ENCODE data around the gene CMC1.
"Not testable (repeated sequence)": the region's sequence is repeated elsewhere in the genome, so short reads cannot be mapped to it uniquely, and the experiment has no call there.

CMC1 gene, protein sequence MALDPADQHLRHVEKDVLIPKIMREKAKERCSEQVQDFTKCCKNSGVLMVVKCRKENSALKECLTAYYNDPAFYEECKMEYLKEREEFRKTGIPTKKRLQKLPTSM

DNA sequence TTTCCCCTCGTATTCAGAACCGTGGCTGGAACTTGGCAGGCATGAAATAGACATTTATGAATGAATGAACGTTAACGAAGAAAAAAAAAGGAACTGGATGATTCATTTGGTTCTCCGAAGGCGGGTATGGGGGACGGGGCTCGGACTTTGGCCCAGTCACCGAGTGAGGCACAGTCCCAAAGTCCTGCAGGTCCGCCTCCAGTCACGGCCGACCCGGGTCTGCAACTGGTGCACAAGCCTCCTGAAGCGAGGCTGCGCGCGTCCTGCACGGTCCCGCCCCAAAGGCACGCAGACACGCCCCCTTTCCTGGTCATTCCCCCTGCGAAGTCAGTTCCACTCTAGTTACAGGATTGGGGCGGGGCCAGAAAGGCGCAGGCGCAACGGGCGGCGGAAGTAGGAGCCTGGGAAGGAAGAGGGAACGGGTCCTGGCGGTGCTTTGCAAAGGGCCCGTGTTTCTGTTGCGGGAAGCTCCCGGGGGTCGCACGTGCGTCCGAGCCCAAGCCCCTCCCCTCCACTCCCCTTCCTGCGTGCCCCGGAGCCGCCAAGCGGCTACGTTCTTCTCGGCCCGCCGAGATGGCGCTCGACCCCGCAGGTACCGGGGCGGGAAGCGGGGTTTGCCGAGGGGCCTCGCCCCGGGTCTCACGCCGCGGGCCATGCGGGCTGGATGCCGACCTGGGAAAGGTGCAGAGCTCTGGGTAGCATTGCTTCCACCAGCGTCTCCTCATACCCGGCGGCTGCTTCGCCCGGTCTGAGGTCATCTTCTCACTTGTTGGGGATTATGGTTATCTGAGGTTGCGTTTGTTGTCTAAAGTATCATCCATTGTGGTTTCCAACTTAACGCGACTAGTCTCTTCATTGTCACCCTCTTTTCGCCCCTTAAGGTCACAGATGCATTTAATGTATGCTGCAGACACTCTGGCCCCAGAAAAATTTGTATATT is at the start of gene CMC1:
TSS of gene CMC1 (plus strand) at position 399 of the 940 bp plus-strand sequence. CDS start at position 574, 175 bp downstream.
- in situ Hi-C loops (cut with HindIII; ENCODE audit: low sequenced_read_pairs) = no loop called here

DNA sequence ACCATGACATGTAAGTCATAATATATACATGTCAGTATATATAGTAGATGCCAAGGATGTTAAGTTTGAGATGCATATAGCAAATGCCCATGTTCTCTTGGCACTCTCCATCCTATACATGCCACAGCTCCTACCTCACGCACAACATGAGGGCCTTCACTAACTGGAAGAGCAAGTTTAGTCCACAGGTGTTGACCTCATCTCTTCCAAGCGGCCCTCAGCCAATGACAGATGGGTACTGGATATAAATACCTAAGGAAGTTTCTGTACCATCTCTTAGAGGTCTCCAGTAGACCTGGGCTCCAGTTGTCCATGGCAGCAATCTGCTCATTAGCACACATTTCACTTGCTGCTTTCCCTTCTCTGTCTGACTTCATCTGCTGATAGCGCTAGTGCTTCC is 43.3 kb upstream of the CMC1 start:
- in situ Hi-C loops (cut with HindIII; ENCODE audit: low sequenced_read_pairs) = no loop called here

DNA sequence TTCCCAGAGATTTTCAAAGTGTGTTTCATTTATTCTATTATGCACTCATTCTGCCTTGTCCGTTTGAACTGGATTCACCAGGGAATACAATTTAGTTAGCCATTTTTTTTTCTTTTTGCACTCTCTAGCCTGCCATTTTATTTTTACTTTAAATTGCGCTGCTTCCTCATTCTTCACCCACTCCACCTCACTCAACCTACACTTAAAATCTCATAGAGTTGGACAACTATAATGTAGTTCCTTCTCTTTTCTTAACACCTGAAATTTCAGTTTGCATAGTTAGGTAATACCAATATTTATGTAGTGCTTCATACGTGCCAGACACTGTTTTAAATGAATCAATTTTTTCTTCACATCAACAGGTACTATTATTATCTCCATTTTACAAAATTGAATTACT is 42.4 kb upstream of the CMC1 start:
- in situ Hi-C loops (cut with HindIII; ENCODE audit: low sequenced_read_pairs) = no loop called here

DNA sequence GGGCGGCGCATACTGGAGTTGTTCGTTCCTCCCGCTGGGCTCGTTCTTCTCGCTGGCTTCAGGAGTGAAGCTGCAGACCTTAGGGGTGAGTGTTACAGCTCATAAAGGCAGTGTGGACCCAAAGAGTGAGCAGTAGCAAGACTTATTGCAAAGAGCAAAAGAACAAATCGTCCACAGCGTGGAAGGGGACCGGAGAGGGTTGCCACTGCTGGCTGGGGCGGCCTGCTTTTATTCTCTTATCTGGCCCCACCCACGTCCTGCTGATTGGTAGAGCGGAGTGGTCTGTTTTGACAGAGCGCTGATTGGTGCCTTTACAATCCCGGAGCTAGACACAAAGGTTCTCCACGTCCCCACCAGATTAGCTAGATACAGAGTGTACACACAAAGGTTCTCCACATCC is 41.8 kb upstream of the CMC1 start:
- in situ Hi-C loops (cut with HindIII; ENCODE audit: low sequenced_read_pairs) = not testable (repeated sequence)

DNA sequence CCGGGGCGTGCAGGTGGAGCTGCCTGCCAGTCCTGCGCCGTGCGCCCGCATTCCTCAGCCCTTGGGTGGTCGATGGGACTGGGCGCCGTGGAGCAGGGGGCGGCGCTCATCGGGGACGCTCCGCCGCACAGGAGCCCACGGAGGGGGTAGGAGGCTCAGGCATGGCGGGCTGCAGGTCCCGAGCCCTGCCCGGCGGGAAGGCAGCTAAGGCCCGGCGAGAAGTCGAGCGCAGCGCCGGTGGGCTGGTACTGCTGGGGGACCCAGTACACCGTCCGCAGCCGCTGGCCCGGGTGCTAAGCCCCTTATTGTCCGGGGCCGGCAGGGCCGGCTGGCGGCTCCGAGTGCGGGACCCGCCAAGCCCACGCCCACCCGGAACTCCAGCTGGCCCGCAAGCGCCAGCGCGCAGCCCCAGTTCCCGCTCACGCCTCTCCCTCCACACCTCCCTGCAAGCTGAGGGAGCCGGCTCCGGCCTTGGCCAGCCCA is 41.0 kb upstream of the CMC1 start:
- in situ Hi-C loops (cut with HindIII; ENCODE audit: low sequenced_read_pairs) = not testable (repeated sequence)

DNA sequence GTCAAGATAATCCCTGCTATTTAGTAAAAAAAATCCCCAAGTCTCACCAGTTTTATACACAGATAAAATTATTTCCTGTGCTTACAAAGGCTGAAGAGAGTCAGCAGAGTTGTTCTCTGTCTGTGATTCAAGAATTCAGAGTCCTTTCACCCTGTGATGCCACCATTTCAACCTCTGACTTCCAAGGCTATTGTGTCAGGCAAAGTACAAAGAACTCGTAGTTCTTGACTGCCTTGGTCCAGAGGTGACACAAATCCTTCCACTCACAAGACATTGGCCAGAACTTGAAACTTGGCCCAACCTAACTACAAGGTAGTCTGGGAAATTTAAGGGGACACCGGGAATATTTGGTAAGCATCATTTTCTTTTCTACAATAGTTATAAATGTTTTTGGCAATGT is 34.9 kb upstream of the CMC1 start:
- in situ Hi-C loops (cut with HindIII; ENCODE audit: low sequenced_read_pairs) = no loop called here

DNA sequence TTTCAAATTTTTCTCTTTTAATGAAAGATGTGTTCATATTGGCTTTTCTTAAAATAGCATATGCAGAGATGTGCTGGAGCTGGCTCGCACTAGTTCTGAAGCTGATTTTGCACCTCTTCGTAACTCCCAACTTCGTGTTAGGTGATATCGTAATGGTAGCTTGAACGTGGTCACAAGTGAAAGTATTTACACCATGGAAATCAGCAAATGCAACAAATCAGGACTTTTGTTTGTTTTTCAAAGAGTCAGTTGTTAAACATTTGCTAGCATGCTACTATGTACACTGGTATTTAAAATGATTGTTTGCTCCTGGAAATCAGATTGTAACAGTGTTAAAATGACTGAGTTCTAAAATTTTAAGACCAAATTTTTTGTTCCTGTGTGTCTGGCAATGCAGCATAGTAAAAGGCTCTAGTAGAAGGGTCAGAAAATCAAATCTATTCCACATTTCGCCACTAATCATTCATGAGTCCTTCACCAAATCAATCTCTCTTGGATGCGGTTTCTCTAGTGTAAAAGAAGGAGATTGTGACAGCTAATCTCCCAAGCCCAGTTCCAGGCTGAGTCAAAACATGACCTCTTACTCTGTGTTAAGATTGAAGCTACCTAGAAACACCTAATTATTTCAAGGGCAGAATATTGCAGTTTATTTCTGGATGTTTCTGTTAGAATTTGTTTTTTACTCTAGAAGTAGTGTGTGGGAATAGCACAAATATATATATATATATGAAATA is 34.3 kb upstream of the CMC1 start:
- in situ Hi-C loops (cut with HindIII; ENCODE audit: low sequenced_read_pairs) = no loop called here

DNA sequence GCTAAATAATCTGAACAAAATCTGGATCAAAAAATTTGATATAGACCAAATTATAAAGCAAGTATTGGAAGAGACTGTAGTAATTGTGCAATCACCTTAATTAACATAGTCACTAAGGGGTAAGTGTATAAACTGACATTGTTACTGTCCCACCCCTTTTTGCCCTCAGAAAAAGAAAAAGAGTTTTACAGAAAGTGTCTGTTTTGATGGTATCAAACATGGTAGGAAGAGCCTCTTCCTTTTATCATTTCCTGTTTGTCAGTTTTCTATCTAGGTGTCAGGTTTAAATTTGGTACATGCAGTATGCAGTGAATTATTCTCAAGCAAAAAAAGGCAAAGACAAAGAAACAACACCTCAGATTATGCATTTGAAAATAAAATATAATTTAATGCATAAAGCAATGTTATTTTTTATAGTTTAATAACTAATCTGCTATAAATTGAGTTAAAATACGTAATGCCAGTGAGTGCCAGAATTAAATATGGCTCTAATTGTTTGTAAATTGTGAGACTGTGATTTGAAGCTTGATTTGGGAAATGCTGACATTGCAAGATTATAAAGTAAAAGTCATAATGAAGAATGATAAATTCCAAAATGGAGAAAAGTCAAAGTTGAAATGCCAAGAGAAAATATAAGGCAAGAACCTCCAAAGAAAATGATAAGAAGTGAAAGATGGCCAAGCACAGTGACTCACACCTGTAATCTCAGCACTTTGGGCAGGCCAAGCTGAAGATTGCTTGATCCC is 30.3 kb upstream of the CMC1 start:
- in situ Hi-C loops (cut with HindIII; ENCODE audit: low sequenced_read_pairs) = no loop called here

DNA sequence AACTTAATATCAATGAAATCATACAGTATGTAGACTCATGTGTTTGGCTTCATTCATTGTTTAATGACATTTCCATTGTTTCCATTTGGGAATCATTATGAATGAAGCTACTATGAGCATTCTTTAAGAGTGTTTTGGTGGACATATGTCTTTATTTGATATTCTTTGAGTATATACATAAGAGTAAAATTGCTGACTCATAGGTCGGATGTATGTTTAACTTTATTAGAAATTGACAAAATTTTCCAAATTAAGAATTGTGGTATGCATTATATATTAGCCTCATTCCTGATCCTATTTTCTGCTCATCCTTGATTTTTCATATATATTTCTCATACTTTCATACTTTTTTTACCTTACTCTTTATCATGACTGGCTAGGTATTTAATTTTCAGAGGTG is 28.7 kb upstream of the CMC1 start:
- in situ Hi-C loops (cut with HindIII; ENCODE audit: low sequenced_read_pairs) = no loop called here

DNA sequence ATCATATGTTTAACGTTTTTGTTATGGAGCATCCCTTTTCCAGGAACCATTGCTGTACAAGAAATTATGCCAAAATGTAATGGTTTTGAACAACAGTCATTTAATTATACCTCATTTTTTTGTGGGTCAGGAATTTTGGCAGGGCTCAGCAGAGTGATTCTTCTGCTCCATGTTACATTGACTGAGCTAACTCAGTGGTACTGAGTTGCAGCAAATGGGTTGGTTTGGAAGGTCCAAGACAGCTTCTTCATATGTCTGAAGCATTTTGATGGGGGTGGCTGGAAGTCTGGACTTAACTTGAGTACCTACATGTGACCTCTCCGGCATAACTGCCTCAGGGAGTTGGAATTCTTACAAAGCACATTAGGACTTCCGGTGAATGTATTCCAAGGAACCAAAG is 26.0 kb upstream of the CMC1 start:
- in situ Hi-C loops (cut with HindIII; ENCODE audit: low sequenced_read_pairs) = no loop called here

DNA sequence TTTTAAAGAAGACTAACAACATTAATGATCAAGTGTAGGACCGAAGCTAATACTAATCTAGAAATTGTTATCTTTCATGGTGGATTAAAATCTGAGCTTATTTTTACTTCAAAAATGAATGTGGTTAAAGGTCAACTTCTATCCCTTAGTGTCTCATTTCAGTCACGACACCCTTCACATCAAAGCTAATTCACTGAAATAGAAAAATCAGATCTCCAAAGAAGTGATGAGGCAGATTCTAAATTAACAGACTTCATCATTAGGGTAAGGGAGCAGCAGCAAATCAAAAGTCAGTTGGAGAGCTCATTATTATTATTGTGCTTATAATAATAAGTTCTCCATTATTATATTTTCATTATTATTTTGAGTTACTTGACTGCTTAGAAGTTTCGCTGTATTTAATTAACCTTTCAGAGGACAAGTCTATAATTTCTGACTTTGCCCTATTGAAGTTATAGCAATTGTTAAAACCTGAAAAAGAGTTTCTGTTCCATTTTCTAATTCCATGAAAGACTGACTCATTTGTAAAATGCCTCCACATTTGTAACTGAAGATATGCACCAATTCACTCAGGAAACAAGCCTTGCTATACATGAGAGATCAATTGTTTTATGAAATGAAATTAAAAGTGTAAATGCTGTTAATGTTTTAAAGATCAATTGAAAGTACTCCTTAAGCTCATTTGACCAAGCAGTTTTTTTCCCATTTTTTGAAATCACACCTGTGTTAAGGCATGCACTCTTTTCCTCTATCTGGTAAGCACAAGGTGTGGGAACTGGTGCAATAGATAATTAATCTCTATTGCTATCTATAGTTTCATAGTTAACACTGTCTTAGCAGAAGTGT is 23.1 kb upstream of the CMC1 start:
- in situ Hi-C loops (cut with HindIII; ENCODE audit: low sequenced_read_pairs) = no loop called here

DNA sequence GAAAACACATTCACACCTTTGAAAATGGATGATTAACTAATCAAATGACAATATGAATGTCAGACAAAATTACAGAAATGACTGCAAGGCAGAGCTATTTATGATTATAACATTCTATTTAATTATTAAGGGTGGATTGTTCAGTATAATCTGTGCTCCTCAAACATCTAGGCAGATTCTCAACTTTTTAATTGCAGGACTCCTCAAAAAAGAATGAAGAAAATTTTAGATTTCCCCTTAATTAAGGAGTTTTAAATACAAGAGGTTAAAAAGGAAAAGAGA is 22.6 kb upstream of the CMC1 start:
- in situ Hi-C loops (cut with HindIII; ENCODE audit: low sequenced_read_pairs) = no loop called here

DNA sequence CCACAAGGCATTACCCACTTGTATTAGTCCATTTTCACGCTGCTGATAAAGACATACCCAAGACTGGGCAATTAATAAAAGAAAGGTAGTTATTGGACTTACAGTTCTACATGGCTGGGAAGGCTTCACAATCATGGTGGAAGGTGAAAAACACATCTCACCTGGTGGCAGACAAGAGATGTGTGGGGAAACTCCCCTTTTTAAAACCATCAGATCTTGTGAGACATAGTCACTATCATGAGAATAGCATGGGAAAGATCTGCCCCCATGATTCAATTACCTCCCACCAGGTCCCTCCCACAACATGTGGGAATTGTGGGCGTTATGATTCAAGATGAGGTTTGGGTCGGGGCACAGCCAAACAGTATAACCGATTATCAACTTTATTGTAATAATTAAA is 17.0 kb upstream of the CMC1 start:
- in situ Hi-C loops (cut with HindIII; ENCODE audit: low sequenced_read_pairs) = no loop called here

DNA sequence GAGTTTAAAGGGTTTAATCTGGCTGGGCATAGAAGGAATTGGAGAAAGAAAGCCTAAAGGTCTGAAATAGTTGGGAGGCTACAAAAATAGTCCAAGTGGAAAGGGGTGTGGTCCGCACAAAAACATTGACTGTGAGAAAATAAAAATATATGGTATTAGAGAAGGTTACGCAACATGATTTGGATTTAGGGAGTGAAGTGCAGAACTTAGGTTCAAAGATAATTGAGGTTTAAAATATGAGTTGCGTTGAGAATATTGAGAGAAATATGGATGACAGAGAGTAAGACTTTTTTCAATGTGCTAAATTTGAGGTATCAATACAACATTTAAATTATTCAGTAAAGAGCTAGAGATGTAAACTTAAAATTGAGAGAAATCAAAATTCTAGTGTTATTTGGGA is 15.4 kb upstream of the CMC1 start:
- in situ Hi-C loops (cut with HindIII; ENCODE audit: low sequenced_read_pairs) = no loop called here

DNA sequence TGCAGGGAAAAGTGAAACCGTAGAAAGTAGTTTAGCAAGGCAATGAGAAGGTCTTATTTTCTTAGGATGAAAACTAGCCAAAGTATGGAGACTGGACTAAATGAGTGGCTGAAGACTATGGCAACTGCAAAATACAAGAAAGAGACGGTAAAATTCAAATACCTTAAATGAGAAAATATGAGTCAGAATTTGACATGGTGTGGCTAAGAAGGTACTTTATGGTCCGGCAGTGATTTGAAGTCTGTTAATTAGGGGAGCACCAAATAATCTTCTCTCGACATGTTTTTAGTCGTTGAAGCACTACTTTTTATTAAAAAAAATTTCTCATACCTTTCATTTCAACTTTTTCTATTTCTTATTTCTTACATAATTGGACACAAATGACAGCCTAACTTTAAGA is 12.8 kb upstream of the CMC1 start:
- in situ Hi-C loops (cut with HindIII; ENCODE audit: low sequenced_read_pairs) = no loop called here

DNA sequence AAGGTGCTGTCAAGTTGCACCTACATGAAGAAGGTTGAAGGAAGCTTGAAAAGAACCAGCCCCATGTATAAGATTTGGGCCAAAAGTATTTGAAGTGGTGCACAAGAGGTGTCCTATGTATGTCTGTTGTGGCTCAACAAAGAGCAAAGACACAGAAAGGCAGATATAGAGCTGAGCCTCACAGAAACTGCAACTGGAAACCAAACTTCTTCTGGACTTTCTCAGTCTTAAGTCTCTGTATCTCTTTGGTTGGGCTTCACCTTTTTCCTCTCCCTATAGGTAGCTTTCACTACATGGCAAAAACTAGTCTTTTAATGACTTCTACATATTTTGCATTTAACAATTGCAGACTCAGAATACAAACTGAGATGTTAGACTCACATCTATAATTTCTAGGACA is 8.8 kb upstream of the CMC1 start:
- in situ Hi-C loops (cut with HindIII; ENCODE audit: low sequenced_read_pairs) = loop anchor here (5.0 kb wide), 1 partner anchor 65 kb away; no protein-coding TSS in a partner anchor

DNA sequence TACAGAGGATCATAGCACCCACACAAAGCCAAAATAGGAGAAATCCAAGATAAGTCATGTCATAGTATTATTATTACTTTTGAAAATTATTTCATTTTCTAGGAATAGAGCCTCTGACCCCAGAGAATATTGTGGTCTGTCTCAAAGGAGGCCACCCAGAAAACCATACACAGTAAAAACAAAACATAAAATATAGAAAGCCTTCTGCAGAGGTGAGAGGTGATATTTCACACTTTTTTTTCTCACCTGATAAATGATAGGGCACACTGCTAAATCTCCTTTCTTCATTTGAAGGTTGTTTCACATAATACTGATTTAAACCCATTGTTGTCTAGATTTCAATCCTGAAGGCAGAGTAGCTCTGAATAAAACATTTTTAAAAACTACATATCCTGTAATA is 7.0 kb upstream of the CMC1 start:
- in situ Hi-C loops (cut with HindIII; ENCODE audit: low sequenced_read_pairs) = loop anchor here (5.0 kb wide), 1 partner anchor 67 kb away; no protein-coding TSS in a partner anchor

DNA sequence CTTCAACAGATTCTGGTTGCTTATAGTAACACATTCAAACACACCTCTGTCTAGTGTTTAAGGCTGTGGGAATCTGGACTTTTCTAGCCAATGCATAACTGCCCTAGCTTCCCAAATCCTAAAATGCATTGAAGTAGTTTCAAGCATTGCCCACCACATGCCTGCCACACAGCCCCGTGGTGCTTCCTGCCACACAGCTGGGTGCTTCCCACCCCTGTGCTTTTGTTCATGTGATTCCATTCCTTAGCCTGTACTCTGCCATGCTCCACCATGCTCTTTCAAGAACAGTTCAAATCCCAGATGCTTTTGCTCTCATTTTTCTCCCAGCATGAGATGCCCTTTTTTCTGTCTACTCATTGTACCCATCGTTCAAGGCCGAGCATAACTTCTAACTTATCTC is 2.3 kb upstream of the CMC1 start:
- in situ Hi-C loops (cut with HindIII; ENCODE audit: low sequenced_read_pairs) = no loop called here

DNA sequence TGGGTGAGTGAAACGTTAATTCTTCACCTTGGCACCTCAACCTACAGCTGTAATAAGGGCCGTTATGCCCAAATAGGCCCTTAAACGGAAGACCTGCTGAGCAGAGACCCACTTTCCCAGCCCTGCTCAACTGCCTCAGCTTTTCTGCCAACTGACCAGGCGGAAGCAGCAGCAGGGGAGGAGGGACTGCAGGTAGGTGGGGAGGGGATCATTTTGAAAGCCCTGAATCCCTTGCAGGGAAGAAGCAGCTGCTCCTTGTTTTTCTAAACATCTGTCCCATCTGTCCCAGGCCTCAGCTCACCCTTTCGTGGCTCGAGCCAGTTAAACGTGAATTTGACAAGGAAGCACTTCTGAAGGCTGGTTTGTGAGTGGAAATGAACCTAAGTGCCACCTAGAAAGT is 978 bp upstream of the CMC1 start:
- in situ Hi-C loops (cut with HindIII; ENCODE audit: low sequenced_read_pairs) = no loop called here

DNA sequence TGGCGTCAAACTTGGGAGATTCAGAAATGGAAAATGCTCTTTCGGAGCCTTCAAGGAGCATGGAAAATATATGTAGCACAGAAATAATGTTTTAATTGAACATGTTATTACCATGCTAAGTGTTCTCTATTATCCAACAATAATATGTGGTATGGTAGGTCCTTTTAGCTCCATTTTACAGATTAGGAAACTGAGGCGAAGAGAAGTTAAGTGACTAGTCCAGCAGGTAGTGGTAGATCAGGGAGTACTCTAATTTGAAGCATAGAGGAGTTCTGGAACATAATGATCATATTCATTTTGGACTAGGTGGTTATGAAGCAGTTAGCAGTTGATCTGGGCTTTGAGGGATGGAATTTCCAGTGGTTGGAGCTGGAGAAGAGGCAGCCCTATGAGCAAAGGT is 1.1 kb downstream of the CMC1 start:
- in situ Hi-C loops (cut with HindIII; ENCODE audit: low sequenced_read_pairs) = no loop called here
